ENCODE measurements around the gene CEP95. TPM values are rescaled to one million over a fixed set of nuclear protein-coding genes. Genes with fewer than 3 reads are reported as not detected.

CEP95 gene
- total RNA-seq, 1 experiment from 2014 or later, result 67.3 TPM

GRCh38 chr17:64580384-64581315 lies 73.9 kb downstream of the CEP95 start:
- no peak overlapping the region for H2BK15ac ChIP-seq (ENCODE audit: low read depth, low read length)
- H4K20me1 ChIP-seq (ENCODE audit: control insufficient read depth, insufficient read depth, insufficient read length), result no peaks in the 10 kb centered on the region
- no peaks in the 10 kb centered on the region for H3K9me3 ChIP-seq (ENCODE audit: control insufficient read depth, low read depth, low read length)
- no peak overlapping the region for H2AK5ac ChIP-seq (ENCODE audit: insufficient read length, low read length)
- no peak overlapping the region for H3K27ac ChIP-seq (ENCODE audit: insufficient read length, low read depth, low read length)
- H2AFZ ChIP-seq (ENCODE audit: low read length), result no peak overlapping the region
- Mint-ChIP-seq H3K36me3 (ENCODE audit: insufficient read depth in 1 of 3, low read depth in 3 of 3) (peaks cover 8 to 50% (median 27%) of the 10 kb centered on the region in 3 experiments; a peak in 6 of 7 replicates), H3K4me1 (peaks cover 5% of the 10 kb centered on the region in 2 experiments), H3K4me3 (no peak overlapping the region), H3K27me3 (ENCODE audit: low read depth) (no peaks in the 10 kb centered on the region), H3K9me3 (no peaks in the 10 kb centered on the region), H3K27ac (peak overlapping the region in 2 of 3 experiments; percentile 21 to 40; a peak in 5 of 7 replicates)
- DNase-seq, result no peak
- H3K27me3 ChIP-seq (ENCODE audit: insufficient read depth, low read length), result no peaks in the 10 kb centered on the region
- H3K18ac ChIP-seq (ENCODE audit: insufficient read length, low read depth, low read length), result no peak overlapping the region
- no peak overlapping the region for H3K14ac ChIP-seq (ENCODE audit: insufficient read depth, low read length)
- H4K91ac ChIP-seq (ENCODE audit: insufficient read length, low read depth, low read length), result no peak overlapping the region
- no peak overlapping the region for H4K5ac ChIP-seq (ENCODE audit: insufficient read length, low read depth, low read length)
- H3K56ac ChIP-seq (ENCODE audit: insufficient read length, low read depth, low read length), result no peak overlapping the region
- H3K4me2 ChIP-seq (ENCODE audit: insufficient read depth, insufficient read length, low read length), result no peak overlapping the region
- H3K79me2 ChIP-seq (ENCODE audit: insufficient read depth, low read length), result no peaks in the 10 kb centered on the region
- no peak overlapping the region for H2BK20ac ChIP-seq (ENCODE audit: low read depth, low read length, poor library complexity, severe bottlenecking)
- TF ChIP-seq CTCF (conservative IDR thresholded peaks at IDR 0.05), result no peak
- H3K79me1 ChIP-seq (ENCODE audit: insufficient read depth, low read depth, low read length, poor library complexity, severe bottlenecking), result no peaks in the 10 kb centered on the region
- H3K4ac ChIP-seq (ENCODE audit: low read depth, low read length), result no peak overlapping the region
- H3K9ac ChIP-seq (ENCODE audit: extremely low read depth, insufficient read length, low read length), result no peak overlapping the region
- no peak overlapping the region for H2BK12ac ChIP-seq (ENCODE audit: insufficient read length, low read depth, low read length)
- H3T11ph ChIP-seq (ENCODE audit: low read length), result no peak overlapping the region
- no peak overlapping the region for H3K23ac ChIP-seq (ENCODE audit: insufficient read length, low read depth, low read length)
- H4K8ac ChIP-seq (replicated peaks; ENCODE audit: insufficient read length, low read depth, low read length), result no peak overlapping the region
- WGBS (ENCODE audit: extremely low coverage, insufficient read length, low lambda C conversion rate), result no CpG with 5 or more reads among the region's 7 CpGs
- no peak overlapping the region for H2BK120ac ChIP-seq (ENCODE audit: low read depth, low read length, poor library complexity, severe bottlenecking)
- H2BK5ac ChIP-seq (ENCODE audit: insufficient read length, low read length), result no peak overlapping the region
- no peaks in the 10 kb centered on the region for H3K4me1 ChIP-seq (ENCODE audit: insufficient read depth, low read length)
- H3K23me2 ChIP-seq (ENCODE audit: insufficient read length, low read depth, low read length, poor library complexity, severe bottlenecking), result no peaks in the 10 kb centered on the region

All from H9 (cell line).